GM19099 (cell line): Measurements from ENCODE around the gene RSKR.

Experiments used
- POLR2A ChIP-seq: IDR thresholded peaks from 3 replicates; pipeline ENCODE4 v1.6.1; 2011; ENCODE audit warnings: low read depth; ENCODE audit not compliant: insufficient read length; ENCODE audit errors: extremely low read depth

Gene RSKR

DNA sequence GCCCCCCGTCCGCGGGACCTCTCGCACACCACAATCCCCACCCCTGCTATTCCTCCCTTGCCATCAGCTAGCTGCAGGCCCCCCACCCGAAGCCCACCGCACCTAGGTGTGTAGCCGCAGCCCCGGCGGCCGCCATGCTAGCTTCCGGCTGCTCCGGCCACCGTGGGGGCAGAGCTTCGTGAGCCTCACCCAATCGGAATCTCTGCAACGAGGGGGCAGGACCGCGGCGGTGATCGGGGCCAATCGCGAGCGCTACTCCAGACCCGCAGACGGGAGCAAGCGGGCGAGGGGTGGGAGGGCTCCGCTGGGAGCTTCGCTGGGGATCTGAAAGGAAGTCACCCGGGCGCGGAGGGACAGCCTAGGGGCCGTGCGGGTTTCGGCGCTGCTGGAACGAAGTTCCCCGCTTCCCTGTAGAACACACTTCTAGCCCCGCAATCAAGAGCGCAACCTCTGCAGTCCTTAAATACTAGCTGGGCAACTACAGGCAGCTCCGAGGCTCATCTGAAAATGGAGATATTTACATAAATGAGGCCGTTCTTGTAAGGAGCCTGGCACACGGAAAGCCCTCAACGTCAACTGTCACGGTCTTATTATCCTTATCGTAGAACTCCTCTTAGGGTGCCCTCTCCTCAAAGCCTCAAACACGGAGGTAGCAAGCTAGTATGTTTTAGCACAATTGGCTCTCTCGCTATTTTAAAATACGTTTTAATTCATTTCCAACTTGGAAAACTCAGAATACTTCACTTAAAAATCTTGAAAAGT is 42.4 kb downstream of the RSKR start, which contains the start of gene PIGS:
Gene PIGS, minus strand, starts transcription at position 164 of the 762 bp plus-strand sequence. Its CDS starts 28 bp downstream, at position 136.
- TF ChIP-seq POLR2A: peak; percentile 80

DNA sequence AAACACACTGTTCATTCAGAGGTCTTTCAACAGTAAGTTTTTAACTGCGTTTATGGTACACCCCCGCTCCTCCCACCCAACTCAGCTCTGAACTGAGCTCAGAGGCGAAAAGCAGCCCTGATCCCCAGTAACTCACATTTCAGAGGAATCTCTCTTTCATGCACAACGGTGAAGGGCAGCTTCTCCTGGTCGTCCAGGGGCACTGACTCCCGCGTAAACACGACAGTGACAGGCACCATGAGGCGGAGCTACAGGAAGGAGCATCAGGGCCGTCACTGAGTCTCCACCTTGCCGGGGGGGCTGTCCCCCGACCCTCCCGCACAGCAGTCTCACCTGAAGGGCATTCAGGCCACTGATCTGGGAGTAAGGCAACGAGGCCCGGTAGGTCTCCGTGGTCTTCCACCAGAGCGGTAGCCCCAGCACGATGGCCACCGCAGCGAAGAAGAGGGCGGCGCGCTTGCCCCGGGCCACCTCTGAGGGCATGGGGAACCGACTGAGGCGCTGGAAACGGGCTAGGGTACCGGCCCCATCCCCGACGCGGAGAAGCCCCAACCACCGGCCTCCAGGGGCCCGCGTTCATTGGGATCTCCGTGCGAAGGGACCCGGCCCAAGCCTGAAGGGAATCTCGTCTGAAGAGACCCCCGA is 43.1 kb downstream of the RSKR start:
- no peak for TF ChIP-seq POLR2A

GRCh38 chr17:28569446-28569845 is 44.5 kb downstream of the RSKR start:
- no peak for TF ChIP-seq POLR2A

DNA sequence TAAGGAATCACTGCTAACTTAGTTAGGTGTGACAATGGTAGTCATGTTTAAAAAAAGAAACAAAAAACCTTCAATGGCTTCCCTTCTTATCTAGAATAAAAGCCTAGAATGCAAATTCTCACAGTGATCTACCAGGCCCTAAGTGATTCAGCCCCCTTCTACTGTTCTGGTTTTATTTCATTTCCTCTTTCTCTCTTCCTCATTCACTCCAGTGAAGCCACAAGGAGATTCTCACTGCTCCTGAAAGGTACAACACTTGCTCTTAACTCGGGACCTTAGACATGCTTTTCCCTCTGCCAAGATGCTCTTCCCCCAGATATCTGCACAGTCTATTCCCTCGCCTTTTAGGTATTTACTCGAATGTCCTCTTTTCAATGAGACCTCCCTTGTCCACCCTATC is 46.4 kb downstream of the RSKR start:
- TF ChIP-seq POLR2A: no peak

DNA sequence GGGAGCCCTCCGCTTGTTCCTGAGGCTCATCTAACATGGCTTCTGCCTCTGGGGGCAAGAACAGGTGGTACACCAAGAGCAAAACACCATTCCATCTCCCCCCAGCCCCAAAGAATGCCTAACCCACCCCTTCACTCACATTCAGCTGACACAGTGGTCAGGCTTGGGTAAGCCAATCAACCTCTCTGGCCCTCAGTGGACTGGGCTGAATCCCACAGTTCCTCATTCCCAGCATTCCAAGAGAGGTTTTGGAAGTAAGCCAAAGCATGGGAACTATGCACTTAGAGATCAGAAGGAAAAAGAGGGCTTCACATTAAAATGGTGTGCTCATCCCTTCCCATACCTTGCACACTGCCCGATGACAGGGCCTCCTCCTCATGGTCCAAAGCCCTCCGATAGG is 50.5 kb downstream of the RSKR start:
- TF ChIP-seq POLR2A: no peak
